Pons (tissue), 1 donor: ENCODE results near the gene SOCS7.
"Not testable (repeated sequence)": the region's sequence is repeated elsewhere in the genome, so short reads cannot be mapped to it uniquely, and the experiment has no call there.

ENCODE experiments used
- DNase-seq: peaks from one replicate; pipeline ENCODE4 v3.0.0-alpha.2; 2016; ENCODE audit warnings: low spot score

Gene SOCS7

GRCh38 chr17:38421871-38422827, 70.5 kb downstream of the SOCS7 start:
- no peak for DNase-seq

GRCh38 chr17:38424297-38424972, 72.8 kb downstream of the SOCS7 start:
- no peak for DNase-seq

GRCh38 chr17:38425031-38425430, 73.4 kb downstream of the SOCS7 start:
- no peak for DNase-seq

GRCh38 chr17:38425744-38426143, 74.1 kb downstream of the SOCS7 start:
- DNase-seq, result no peak

- DNase-seq, result no peak
Observed at GRCh38 chr17:38426441-38426840, 74.8 kb downstream of the SOCS7 start.

- DNase-seq, result no peak
Observed at GRCh38 chr17:38427160-38427949, 75.7 kb downstream of the SOCS7 start.

GRCh38 chr17:38428112-38428642, 76.5 kb downstream of the SOCS7 start, which contains the start of gene ARHGAP23:
ARHGAP23 (plus strand) TSS chr17:38428464; CDS start chr17:38428486, 22 bp downstream.
- DNase-seq, result peak; percentile 77

GRCh38 chr17:38428643-38429371, 77.2 kb downstream of the SOCS7 start:
- peak; percentile 77 for DNase-seq

GRCh38 chr17:38429476-38430100, 77.9 kb downstream of the SOCS7 start:
- no peak for DNase-seq

GRCh38 chr17:38430316-38430715, 78.7 kb downstream of the SOCS7 start:
- DNase-seq, result no peak

GRCh38 chr17:38430822-38431221, 79.2 kb downstream of the SOCS7 start:
- DNase-seq, result no peak

GRCh38 chr17:38431346-38432145, 79.9 kb downstream of the SOCS7 start:
- peak; percentile 99 for DNase-seq

GRCh38 chr17:38434178-38434665, 82.6 kb downstream of the SOCS7 start:
- DNase-seq, result peak; percentile 67

- DNase-seq, result no peak
Observed at GRCh38 chr17:38435795-38436194, 84.2 kb downstream of the SOCS7 start.

GRCh38 chr17:38436386-38436785, 84.7 kb downstream of the SOCS7 start:
- no peak for DNase-seq

- not testable (repeated sequence) for DNase-seq
Observed at GRCh38 chr17:38437313-38437712, 85.7 kb downstream of the SOCS7 start.

GRCh38 chr17:38439436-38439835, 87.8 kb downstream of the SOCS7 start:
- no peak for DNase-seq

GRCh38 chr17:38440614-38441397, 89.2 kb downstream of the SOCS7 start:
- DNase-seq, result no peak
